Measurements from ENCODE around the gene ATF1.
"Not testable (repeated sequence)": the region's sequence is repeated elsewhere in the genome, so short reads cannot be mapped to it uniquely, and the experiment has no call there.

ATF1 gene

GRCh38 chr12:50855218-50855617, 91.3 kb downstream of the ATF1 start:
- not testable (repeated sequence) for DNase-seq (ENCODE audit: low read depth in 4 of 4, low spot score in 1 of 4)

- not testable (repeated sequence) for DNase-seq (ENCODE audit: low read depth in 4 of 4, low spot score in 1 of 4)
Observed at GRCh38 chr12:50855679-50856078, 91.8 kb downstream of the ATF1 start.

- DNase-seq (ENCODE audit: low read depth in 4 of 4, low spot score in 1 of 4), result no peak
Observed at GRCh38 chr12:50859621-50860310, 95.9 kb downstream of the ATF1 start.

GRCh38 chr12:50862316-50862715, 98.4 kb downstream of the ATF1 start:
- DNase-seq (ENCODE audit: low read depth in 4 of 4, low spot score in 1 of 4), result no peak

- no peak for DNase-seq (ENCODE audit: low read depth in 4 of 4, low spot score in 1 of 4)
Observed at GRCh38 chr12:50865266-50865665, 101.4 kb downstream of the ATF1 start.

GRCh38 chr12:50868881-50869280, 105.0 kb downstream of the ATF1 start:
- DNase-seq (ENCODE audit: low read depth in 4 of 4, low spot score in 1 of 4), result not testable (repeated sequence)

Data from stimulated activated CD4-positive, alpha-beta T cell treated with anti-CD3 and anti-CD28 coated beads, Interleukin-1b, Interleukin-23, amount 100 ng/mL, for 24 hours (primary cell).